Ascending aorta (tissue), 2 donors: ENCODE measurements around the gene PRKCB. TPM values are rescaled to one million over a fixed set of nuclear protein-coding genes. Genes with fewer than 3 reads are reported as not detected.

Source experiments
- DNase-seq, 2 donors: peaks; one replicate each; pipeline ENCODE4 v3.0.0-alpha.2; 2019; ENCODE audit warnings: low spot score in 2 of 2
- H3K27ac ChIP-seq, 2 donors: fragments of 200-600 bp; sonication (generic); one replicate each; pipeline ENCODE4 v1.5.1; 2016 to 2017; ENCODE audit warnings: mild to moderate bottlenecking in 1 of 2
- H3K27me3 ChIP-seq: fragments of 200-600 bp; sonication (generic); one replicate; pipeline ENCODE4 v1.5.1; 2017
- H3K36me3 ChIP-seq, 2 donors: fragments of 200-600 bp; sonication (generic); one replicate each; pipeline ENCODE4 v1.5.1; 2016
- H3K4me1 ChIP-seq, 2 donors: fragments of 200-600 bp; sonication (generic); one replicate each; pipeline ENCODE4 v1.5.1; 2016 to 2017; ENCODE audit warnings: mild to moderate bottlenecking in 1 of 2
- H3K4me3 ChIP-seq, 2 donors: fragments of 200-600 bp; sonication (generic); one replicate each; pipeline ENCODE4 v1.5.1; 2016 to 2017; ENCODE audit warnings: mild to moderate bottlenecking in 1 of 2
- H3K9me3 ChIP-seq, 2 donors: fragments of 200-600 bp; sonication (generic); one replicate each; pipeline ENCODE4 v1.5.1; 2016
- intact Hi-C: fragments of 100-400 bp; cut with DNase I; formaldehyde crosslinking; loops from one replicate; pipeline ENCODE4 v1.15.1; 2023
- total RNA-seq: library from RNA; depleted of rRNA; stranded (reverse); fragments of >200 nt; gene quantifications from one replicate; pipeline ENCODE4 v1.1.0, GENCODE V29; 2016
- TF ChIP-seq, protein P1 (sequence below), 3 experiments: fragments of 200-600 bp in 2 of 3; fragments of 450-650 bp in 1 of 3; sonication (generic) in 2 of 3; IDR thresholded peaks; one replicate each; pipeline ENCODE4 v1.5.1; 2016 to 2019; ENCODE audit warnings: antibody characterized with exemption in 3 of 3, mild to moderate bottlenecking in 1 of 3, moderate library complexity in 1 of 3

PRKCB gene
- total RNA-seq, 1 donor from 2014 or later, result 1.2 TPM

DNA sequence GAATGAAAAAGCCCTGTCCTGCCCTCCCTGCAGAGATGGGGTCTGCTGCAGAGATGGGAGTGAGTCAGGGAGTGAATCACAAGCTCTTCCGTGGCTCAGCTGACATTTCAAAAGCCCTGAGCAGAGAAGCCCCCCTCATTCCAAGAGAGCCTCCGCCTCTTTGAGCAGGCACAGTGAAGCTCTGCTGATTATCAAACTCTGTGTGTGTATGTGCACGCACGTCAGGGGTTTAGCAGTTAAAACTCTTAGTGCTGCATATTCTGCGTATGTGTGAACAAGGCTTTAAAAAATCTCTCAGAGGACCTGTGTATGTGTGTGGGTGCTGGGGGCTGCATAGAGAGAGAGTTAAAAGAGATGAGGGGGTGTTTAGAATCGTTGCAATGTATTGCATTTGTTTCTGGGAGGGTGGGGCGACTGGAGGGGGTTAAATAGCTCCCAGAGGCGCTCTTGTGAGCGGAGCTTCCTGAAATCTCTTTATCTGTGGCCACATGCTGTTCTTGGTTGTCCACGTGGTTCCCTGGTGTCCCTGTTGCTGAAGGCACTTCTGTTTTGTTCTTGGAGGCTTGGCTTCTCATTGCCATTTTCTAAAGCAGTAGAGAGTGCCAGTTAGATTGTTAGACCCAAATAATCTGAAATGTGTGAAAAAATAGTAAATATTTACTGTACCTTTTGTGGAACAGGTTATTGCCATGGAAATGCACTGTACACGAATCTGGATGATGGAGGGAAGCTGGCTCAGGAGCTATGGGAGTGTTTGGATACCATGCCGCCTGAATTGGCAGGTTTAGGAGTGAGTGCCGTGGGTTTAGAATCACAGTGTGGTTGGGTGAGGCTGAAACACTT lies 116.6 kb downstream of the PRKCB start:
- Histone ChIP-seq H3K27me3 (no peaks in the 10 kb centered on the region), H3K9me3 (no peaks in the 10 kb centered on the region), H3K4me3 (no peak overlapping the region), H3K27ac (no peak overlapping the region), H3K4me1 (no peaks in the 10 kb centered on the region), H3K36me3 (no peaks in the 10 kb centered on the region)
- intact Hi-C loops, result no loop called here
- no peak for DNase-seq
- TF ChIP-seq, protein P1, sequence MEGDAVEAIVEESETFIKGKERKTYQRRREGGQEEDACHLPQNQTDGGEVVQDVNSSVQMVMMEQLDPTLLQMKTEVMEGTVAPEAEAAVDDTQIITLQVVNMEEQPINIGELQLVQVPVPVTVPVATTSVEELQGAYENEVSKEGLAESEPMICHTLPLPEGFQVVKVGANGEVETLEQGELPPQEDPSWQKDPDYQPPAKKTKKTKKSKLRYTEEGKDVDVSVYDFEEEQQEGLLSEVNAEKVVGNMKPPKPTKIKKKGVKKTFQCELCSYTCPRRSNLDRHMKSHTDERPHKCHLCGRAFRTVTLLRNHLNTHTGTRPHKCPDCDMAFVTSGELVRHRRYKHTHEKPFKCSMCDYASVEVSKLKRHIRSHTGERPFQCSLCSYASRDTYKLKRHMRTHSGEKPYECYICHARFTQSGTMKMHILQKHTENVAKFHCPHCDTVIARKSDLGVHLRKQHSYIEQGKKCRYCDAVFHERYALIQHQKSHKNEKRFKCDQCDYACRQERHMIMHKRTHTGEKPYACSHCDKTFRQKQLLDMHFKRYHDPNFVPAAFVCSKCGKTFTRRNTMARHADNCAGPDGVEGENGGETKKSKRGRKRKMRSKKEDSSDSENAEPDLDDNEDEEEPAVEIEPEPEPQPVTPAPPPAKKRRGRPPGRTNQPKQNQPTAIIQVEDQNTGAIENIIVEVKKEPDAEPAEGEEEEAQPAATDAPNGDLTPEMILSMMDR (IDR thresholded peaks at IDR 0.05), result no peak

DNA sequence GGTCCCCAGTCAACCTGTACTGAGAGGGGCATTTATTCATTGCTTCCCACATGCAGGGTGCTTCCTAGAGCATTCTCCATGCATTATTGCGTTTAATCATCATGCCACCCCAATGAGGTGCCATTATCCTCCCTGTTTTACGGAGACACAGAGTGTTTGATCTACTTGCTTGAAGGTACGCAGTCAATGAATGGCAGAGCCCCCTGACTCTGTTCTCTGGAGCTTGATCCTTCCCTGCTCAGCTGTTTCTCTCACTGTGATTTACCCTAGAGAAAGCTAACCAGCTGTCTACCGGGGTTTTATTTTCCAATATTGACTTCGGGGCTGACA lies 117.2 kb downstream of the PRKCB start:
- H3K27me3 ChIP-seq, result no peaks in the 10 kb centered on the region
- no peak for DNase-seq
- H3K9me3 ChIP-seq, result no peaks in the 10 kb centered on the region
- no peaks in the 10 kb centered on the region for H3K4me1 ChIP-seq
- H3K36me3 ChIP-seq, result no peaks in the 10 kb centered on the region
- H3K4me3 ChIP-seq, result no peak overlapping the region
- intact Hi-C loops, result no loop called here
- TF ChIP-seq, protein P1 (IDR thresholded peaks at IDR 0.05), result no peak
- no peak overlapping the region for H3K27ac ChIP-seq

DNA sequence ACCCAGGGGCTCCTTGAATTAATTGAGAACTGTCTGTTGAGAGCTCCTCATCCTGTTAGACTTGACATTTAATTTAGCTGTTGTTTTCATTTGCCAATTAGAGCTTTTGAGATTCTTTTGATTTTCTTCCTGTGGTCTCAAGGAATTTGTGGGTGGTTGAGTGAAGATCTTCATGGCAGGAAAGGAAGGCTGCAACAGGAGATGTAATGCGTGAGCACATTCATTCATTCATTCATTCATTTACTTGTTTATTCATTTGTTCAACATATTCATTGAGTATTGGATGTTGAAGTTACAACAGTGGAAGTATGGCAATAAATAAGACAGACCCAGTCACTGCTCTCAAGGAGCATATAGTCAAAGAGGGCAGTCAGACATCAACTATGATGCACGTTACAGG lies 117.7 kb downstream of the PRKCB start:
- TF ChIP-seq, protein P1 (IDR thresholded peaks at IDR 0.05), result no peak
- Histone ChIP-seq H3K4me3 (no peak overlapping the region), H3K4me1 (no peaks in the 10 kb centered on the region), H3K27ac (no peak overlapping the region), H3K27me3 (no peaks in the 10 kb centered on the region), H3K9me3 (no peaks in the 10 kb centered on the region), H3K36me3 (no peaks in the 10 kb centered on the region)
- DNase-seq, result no peak
- intact Hi-C loops, result no loop called here

DNA sequence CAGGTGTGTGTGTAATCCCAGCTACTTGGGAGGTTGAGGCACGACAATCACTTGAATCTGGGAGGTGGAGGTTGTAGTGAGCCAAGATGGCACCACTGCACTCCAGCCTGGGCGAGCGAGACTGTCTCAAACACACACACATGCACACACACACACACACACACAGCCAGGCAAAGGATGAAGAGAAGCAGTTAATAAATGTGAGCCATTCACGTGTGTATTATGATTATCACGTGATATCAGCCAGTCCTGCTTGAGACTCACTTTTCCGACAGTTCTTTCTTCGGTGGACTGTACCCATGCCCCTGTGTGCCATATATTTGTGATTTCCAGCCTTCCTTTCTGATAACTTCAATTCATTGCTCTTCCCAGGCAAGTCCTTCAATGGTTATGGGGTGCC lies 119.3 kb downstream of the PRKCB start:
- Histone ChIP-seq H3K4me3 (no peak overlapping the region), H3K4me1 (no peaks in the 10 kb centered on the region), H3K27ac (no peak overlapping the region), H3K36me3 (no peaks in the 10 kb centered on the region), H3K27me3 (no peaks in the 10 kb centered on the region), H3K9me3 (no peaks in the 10 kb centered on the region)
- intact Hi-C loops, result no loop called here
- DNase-seq, result no peak
- TF ChIP-seq, protein P1 (IDR thresholded peaks at IDR 0.05), result no peak

DNA sequence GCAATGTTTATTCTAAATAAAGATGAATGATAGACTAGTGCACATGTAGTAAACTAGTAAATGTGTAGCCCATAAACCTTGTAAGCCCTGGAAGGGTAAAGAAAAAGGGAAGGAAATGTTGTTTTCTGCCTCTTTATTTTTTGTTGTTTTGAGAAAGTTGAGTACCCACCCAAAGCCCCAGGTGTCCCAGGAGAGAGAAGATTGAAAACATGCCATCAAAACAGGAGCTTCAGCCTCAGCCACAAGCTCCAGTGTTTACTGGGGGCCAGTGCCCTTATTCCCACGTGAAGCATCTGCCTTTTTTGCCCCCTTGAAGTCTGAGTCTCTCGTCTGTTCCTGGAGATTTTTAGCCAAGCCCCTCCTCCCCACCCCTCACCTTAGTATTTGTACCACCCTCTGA lies 121.5 kb downstream of the PRKCB start:
- H3K27ac ChIP-seq, result no peak overlapping the region
- no peaks in the 10 kb centered on the region for H3K4me1 ChIP-seq
- intact Hi-C loops, result no loop called here
- no peak overlapping the region for H3K4me3 ChIP-seq
- no peaks in the 10 kb centered on the region for H3K27me3 ChIP-seq
- H3K9me3 ChIP-seq, result no peaks in the 10 kb centered on the region
- H3K36me3 ChIP-seq, result no peaks in the 10 kb centered on the region
- DNase-seq, result no peak
- TF ChIP-seq, protein P1 (IDR thresholded peaks at IDR 0.05), result no peak
